Sigmoid colon (tissue), 7 donors: ENCODE data around the gene MRPL38. TPM values are rescaled to one million over a fixed set of nuclear protein-coding genes. Genes with fewer than 3 reads are reported as not detected.
"Not testable (repeated sequence)": the region's sequence is repeated elsewhere in the genome, so short reads cannot be mapped to it uniquely, and the experiment has no call there.

Source experiments
- DNase-seq: peaks from one replicate; pipeline ENCODE4 v3.0.0-alpha.2; 2019
- H3K27ac ChIP-seq, 4 donors: fragments of 200-600 bp; sonication (generic); one replicate each; pipeline ENCODE4 v1.5.1; 2016 to 2019; ENCODE audit warnings: mild to moderate bottlenecking in 1 of 4
- H3K27me3 ChIP-seq, 3 donors: fragments of 200-600 bp; sonication (generic); one replicate each; pipeline ENCODE4 v1.5.1; 2019; ENCODE audit warnings: mild to moderate bottlenecking in 1 of 3
- H3K36me3 ChIP-seq, 4 donors: fragments of 200-600 bp; sonication (generic); one replicate each; pipeline ENCODE4 v1.5.1; 2016 to 2019
- H3K4me1 ChIP-seq, 4 donors: fragments of 200-600 bp; sonication (generic); one replicate each; pipeline ENCODE4 v1.5.1; 2017 to 2019
- H3K4me3 ChIP-seq, 4 donors: fragments of 200-600 bp; sonication (generic); one replicate each; pipeline ENCODE4 v1.5.1; 2017 to 2019; ENCODE audit warnings: mild to moderate bottlenecking in 2 of 4, moderate library complexity in 1 of 4
- H3K9me3 ChIP-seq, 4 donors: fragments of 200-600 bp in 3 of 4; sonication (generic) in 3 of 4; one replicate each; pipeline versions ENCODE4 v1.5.1 to v1.6.1; 2013 to 2019
- EP300 ChIP-seq, 4 donors: sonication (generic); formaldehyde crosslinking; IDR thresholded peaks; one replicate each; pipeline ENCODE4 v1.6.1; 2017; ENCODE audit warnings: antibody characterized with exemption in 4 of 4
- POLR2A ChIP-seq, 2 donors: fragments of 450-650 bp; IDR thresholded peaks; one replicate each; pipeline ENCODE4 v1.6.1; 2016; ENCODE audit warnings: antibody characterized with exemption in 2 of 2, mild to moderate bottlenecking in 2 of 2, moderate library complexity in 2 of 2
- POLR2AphosphoS5 ChIP-seq, 4 donors: sonication (generic); formaldehyde crosslinking; IDR thresholded peaks; one replicate each; pipeline ENCODE4 v1.6.1; 2017; ENCODE audit warnings: antibody characterized with exemption in 4 of 4
- WGBS, 2 donors: extraction: QIAGEN DNeasy Blood & Tissue Kit; methylation state at CpG; one replicate each; pipeline ENCODE4 v1.1.7; 2013; 5-methylcytosine and 5-hydroxymethylcytosine counted together
- intact Hi-C: fragments of 100-400 bp; cut with DNase I; formaldehyde crosslinking; loops from one replicate; pipeline ENCODE4 v1.15.1; 2023
- polyA plus RNA-seq, 3 donors: library from polyadenylated mRNA; stranded (reverse); fragments of 200-250 nt; gene quantifications; one replicate each; pipeline ENCODE4 v1.2.3, GENCODE V29; 2013
- total RNA-seq, 4 donors: library from RNA; depleted of rRNA; stranded (reverse); fragments of >200 nt; gene quantifications; one replicate each; pipeline ENCODE4 v1.1.0, GENCODE V29; 2016
- donor health status: healthy with polysubstance abuse.
- donor health status: Bipolar disorder and iron deficiency.
- donor health status: healthy.

The MRPL38 gene
- total and polyA plus RNA-seq, 7 donors, result 32.8 to 71.5 (median 50.6) TPM

DNA sequence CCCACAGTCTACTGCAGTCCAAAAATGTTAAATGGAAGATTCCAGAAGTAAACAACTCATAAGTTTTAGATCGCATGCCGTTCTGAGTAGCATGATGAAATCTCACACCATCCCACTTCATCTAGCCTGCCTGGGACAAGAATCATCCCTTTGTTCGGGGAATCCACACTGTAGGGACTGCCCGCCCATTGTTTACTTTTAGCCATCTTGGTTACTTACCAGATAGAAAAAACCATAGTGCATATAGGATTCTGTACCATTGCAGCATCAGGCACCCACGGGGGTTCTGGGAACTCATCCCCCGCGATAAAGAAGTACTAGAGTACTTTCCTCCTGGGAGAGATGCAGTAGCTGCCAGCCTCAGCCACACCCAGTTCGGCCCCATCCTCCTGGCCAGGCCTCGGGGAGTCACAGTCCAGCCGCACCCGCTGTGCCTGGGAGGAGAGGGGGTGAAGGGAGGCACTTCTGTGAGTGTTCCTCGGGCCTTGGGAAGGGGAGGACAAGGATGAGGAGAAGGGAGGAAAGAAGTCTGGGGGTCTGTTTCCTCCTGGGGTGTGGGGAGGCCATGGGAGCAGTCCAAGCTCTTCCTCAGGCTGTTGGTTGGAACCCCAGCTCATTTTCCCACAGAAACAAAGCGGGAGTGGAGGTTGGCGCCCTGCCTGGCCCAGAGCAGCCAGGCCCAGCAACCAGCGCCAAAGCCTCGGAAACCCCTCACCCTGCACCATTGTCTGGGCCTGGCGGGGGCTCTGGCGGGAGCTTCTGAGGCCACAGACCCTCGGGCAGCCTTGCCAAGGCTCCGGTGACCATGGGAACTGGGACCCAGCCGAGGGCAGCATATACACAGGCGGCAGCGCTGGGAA, 35.2 kb downstream of the MRPL38 start:
- WGBS, 2 donors, result 32 to 59% methylated on average over 23 of the region's 23 CpGs
- Histone ChIP-seq H3K27me3 (no peaks in the 10 kb centered on the region), H3K9me3 (no peaks in the 10 kb centered on the region), H3K4me1 (peaks cover 5 to 71% (median 63%) of the 10 kb centered on the region in 4 donors), H3K36me3 (peaks cover 0 to 9% (median 6%) of the 10 kb centered on the region in 4 donors), H3K27ac (peak overlapping the region; percentile 95 to 98 (median 97)), H3K4me3 (peak overlapping the region; percentile 16 to 36 (median 24))
- TF ChIP-seq POLR2A (IDR thresholded peaks at IDR 0.05), result no peak
- peak in 3 of 4 donors; percentile 38 to 75 (median 58) for TF ChIP-seq POLR2AphosphoS5 (IDR thresholded peaks at IDR 0.05)
- intact Hi-C loops, result no loop called here
- peak; percentile 85 for DNase-seq

- H3K9me3 ChIP-seq, intact Hi-C loops, DNase-seq, H3K36me3 ChIP-seq, H3K4me3 ChIP-seq, H3K27me3 ChIP-seq: not testable (repeated sequence)
- 72 to 87% methylated on average over 12 of the region's 12 CpGs for WGBS, 2 donors
- H3K4me1 ChIP-seq, result peaks cover 5 to 69% (median 61%) of the 10 kb centered on the region in 4 donors
- peak overlapping the region; percentile 95 to 98 (median 97) for H3K27ac ChIP-seq
These were observed 35.9 kb downstream of the MRPL38 start for GRCh38 chr17:75868730-75869281.

DNA sequence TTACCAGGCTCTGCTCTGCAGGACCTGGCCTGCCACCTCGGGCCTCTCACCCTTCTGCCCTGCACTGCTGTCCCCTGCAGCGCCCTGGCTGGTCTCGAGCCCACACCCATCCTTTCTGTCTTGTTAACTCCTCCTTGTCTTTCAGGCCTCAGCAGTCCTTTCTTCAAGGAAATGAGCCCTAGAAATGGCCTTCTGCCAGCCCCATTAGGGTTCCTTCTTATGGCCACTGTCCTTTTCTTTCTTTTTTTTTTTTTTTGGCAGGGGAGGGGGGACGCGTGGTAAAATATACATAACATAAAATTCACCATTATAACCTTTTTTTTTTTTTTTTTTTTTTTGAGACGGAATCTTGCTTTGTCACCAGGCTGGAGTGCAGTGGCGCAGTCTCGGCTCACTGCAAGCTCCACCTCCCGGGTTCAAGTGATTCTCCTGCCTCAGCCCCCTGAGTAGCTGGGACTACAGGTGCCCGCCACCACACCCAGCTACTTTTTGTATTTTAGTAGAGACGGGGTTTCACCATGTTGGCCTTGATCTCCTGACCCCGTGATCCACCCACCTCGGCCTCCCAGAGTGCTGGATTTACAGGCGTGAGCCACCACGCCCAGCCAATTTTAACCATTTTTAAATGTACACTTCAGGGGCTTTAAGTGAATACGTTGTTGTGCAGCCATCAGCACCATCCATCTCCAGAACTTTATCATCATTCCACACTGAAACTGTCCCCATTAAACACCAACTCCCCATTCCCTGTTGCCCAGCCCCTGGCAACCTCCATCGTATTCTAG, 39.1 kb downstream of the MRPL38 start:
- Histone ChIP-seq H3K27ac (peak overlapping the region; percentile 69 to 81 (median 72)), H3K4me1 (peaks cover 0 to 48% (median 40%) of the 10 kb centered on the region in 4 donors)
- DNase-seq, H3K27me3 ChIP-seq, H3K9me3 ChIP-seq, intact Hi-C loops, H3K4me3 ChIP-seq, H3K36me3 ChIP-seq: not testable (repeated sequence)
- 52 to 82% methylated on average over 17 of the region's 17 CpGs for WGBS, 2 donors

- H3K36me3 ChIP-seq, H3K4me3 ChIP-seq, H3K27me3 ChIP-seq, DNase-seq, intact Hi-C loops, H3K9me3 ChIP-seq: not testable (repeated sequence)
- 79 to 80% methylated on average over 4 of the region's 4 CpGs for WGBS, 2 donors
- peaks cover 0 to 41% (median 33%) of the 10 kb centered on the region in 4 donors for H3K4me1 ChIP-seq
- peak overlapping the region; percentile 69 to 81 (median 72) for H3K27ac ChIP-seq
These were observed 39.8 kb downstream of the MRPL38 start for GRCh38 chr17:75864887-75865286.

DNA sequence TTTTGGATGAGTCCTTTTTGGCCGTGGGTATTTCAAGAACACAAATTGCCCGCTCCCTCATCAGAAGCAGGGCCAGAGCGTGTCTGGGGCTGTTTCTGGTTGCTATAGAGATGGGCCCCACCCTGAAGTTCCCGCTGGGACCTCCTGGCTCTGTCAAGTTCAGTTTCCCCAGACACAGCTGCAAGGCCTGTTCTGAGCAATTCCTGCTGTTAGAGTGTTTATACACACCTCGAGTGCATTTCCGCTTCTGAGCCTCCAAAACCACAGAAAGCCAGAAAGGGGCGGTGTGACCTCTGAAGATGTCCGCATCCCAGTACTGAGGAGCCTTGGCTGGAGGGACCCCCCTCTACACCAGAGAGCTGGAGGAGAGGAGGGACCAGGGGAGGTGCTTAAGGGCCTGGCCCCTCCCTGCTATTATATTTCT, 40.2 kb downstream of the MRPL38 start:
- Histone ChIP-seq H3K36me3 (no peaks in the 10 kb centered on the region), H3K4me1 (peaks cover 0 to 36% (median 29%) of the 10 kb centered on the region in 4 donors), H3K4me3 (no peak overlapping the region), H3K9me3 (no peaks in the 10 kb centered on the region), H3K27ac (peak overlapping the region; percentile 69 to 81 (median 72)), H3K27me3 (no peaks in the 10 kb centered on the region)
- TF ChIP-seq POLR2AphosphoS5 (IDR thresholded peaks at IDR 0.05) (peak; percentile 45 to 80 (median 70)), EP300 (IDR thresholded peaks at IDR 0.05) (no peak)
- peak; percentile 94 for DNase-seq
- intact Hi-C loops, result no loop called here
- WGBS, 2 donors, result 28 to 57% methylated on average over 8 of the region's 8 CpGs

DNA sequence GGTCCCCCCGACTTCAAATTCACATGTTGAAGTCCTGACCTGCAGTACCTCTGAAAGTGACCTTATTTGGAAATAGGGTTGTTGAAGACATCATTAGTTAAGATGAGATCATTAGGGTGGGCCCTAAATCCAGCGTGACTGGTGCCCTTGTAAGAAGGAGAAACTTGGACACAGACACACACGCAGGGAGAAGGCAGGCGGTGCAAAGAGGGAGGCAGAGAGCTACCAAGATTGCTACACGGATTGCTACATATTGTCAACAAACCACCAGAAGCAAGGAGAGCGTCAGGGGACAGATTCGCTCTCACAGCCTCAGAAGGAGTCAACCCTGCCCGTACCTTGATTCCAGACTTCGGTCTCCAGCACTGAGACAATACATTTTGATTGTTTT, 42.8 kb downstream of the MRPL38 start:
- Histone ChIP-seq H3K9me3 (no peaks in the 10 kb centered on the region), H3K27ac (peak overlapping the region; percentile 54 to 81 (median 68)), H3K27me3 (no peaks in the 10 kb centered on the region), H3K4me3 (no peak overlapping the region), H3K36me3 (no peaks in the 10 kb centered on the region), H3K4me1 (peaks cover 0 to 22% (median 18%) of the 10 kb centered on the region in 4 donors)
- peak; percentile 79 for DNase-seq
- WGBS, 2 donors, result 77 to 88% methylated on average over 9 of the region's 9 CpGs
- no peak for TF ChIP-seq POLR2A (IDR thresholded peaks at IDR 0.05)
- TF ChIP-seq POLR2AphosphoS5 (IDR thresholded peaks at IDR 0.05), result peak in 3 of 4 donors; percentile 48 to 81 (median 48)
- intact Hi-C loops, result no loop called here

DNA sequence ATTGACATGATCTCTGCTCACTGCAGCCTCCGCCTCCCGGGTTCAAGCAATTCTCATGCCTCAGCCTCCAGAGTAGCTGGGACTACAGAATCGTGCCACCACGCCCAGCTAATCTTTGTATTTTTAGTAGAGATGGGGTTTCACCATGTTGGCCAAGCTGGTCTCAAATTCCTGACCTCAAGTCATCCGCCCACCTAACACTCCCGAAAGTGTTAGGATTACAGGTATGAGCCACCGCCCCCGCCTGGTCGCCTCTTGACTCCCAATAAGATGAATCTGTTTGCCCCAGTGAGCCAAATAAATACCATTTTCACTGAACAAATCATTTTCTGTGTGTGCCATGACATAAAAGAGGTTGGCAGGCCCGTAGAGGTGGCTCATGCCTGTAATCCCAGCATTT, 45.3 kb downstream of the MRPL38 start:
- 81 to 89% methylated on average over 10 of the region's 10 CpGs for WGBS, 2 donors
- peak overlapping the region; percentile 1 to 62 (median 52) for H3K27ac ChIP-seq

More for the DNA sequence above, 45.3 kb downstream of the MRPL38 start:
- DNase-seq, H3K4me3 ChIP-seq, intact Hi-C loops, H3K9me3 ChIP-seq, H3K27me3 ChIP-seq, H3K36me3 ChIP-seq: not testable (repeated sequence)
- peaks cover 0 to 29% (median 14%) of the 10 kb centered on the region in 4 donors for H3K4me1 ChIP-seq
